Measurements from ENCODE around the gene SHH.

DNA sequence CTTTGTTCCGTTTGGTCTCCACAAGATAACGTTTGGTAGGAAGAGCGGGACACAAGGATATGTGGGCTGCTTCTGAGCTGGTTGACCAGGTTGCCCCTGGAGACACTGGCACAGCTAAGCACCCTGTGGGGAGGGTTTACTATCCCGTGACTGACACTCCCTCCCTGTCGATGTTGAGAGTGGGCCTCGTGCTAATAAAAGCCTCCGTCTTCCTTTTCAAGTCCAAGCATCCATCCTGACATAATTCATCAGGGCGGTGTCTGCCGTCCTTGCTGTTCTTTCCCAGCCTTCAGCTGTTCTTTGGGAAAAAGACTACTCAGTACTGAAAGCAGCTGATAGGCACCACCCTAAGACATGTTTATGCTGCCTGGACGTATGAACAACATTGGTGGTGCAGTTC lies 49.6 kb downstream of the SHH start:
- TF ChIP-seq ZNF274 (IDR thresholded peaks at IDR 0.05; ENCODE audit: low read depth, low read length) (no peak), SUZ12 (IDR thresholded peaks at IDR 0.05; ENCODE audit: extremely low read depth, insufficient read depth, insufficient read length) (no peak), YY1 (IDR thresholded peaks at IDR 0.05; ENCODE audit: insufficient read depth, insufficient read length) (no peak)
